Bronchial epithelial cell (primary cell): ENCODE measurements around the gene BAMBI. TPM values are rescaled to one million over a fixed set of nuclear protein-coding genes. Genes with fewer than 3 reads are reported as not detected.
A peak's percentile ranks its signal among the peaks of the same experiment; 100 is the strongest.

Experiments
- DNase-seq: peaks from one replicate; pipeline ENCODE4 v3.0.0-alpha.2; 2010; ENCODE audit warnings: low read depth
- FAIRE-seq: peaks from 2 replicates; lab custom pipeline; 2011; peaks lifted over from hg19 to GRCh38; lab: Jason Lieb, UNC
- H3K27me3 ChIP-seq: 2 replicates; pipeline ENCODE4 v1.5.1; 2011; ENCODE audit warnings: low read length; ENCODE audit not compliant: control insufficient read depth, insufficient read depth
- H3K36me3 ChIP-seq: 2 replicates; pipeline ENCODE4 v1.5.1; 2011; ENCODE audit warnings: low read length; ENCODE audit not compliant: control insufficient read depth, insufficient read depth
- H3K4me3 ChIP-seq: 2 replicates; pipeline ENCODE4 v1.5.1; 2011; ENCODE audit warnings: mild to moderate bottlenecking, low read depth, low read length, control low read depth
- total RNA-seq: library from RNA; depleted of rRNA; stranded (reverse); fragments of >200 nt; gene quantifications from 2 replicates; pipeline ENCODE4 v1.2.1, GENCODE V29; 2014
- TF ChIP-seq, protein P1 (sequence below): IDR thresholded peaks from 2 replicates; pipeline ENCODE4 v1.5.1; 2011; ENCODE audit warnings: mild to moderate bottlenecking, moderate library complexity, low read length, control low read depth, inconsistent platforms; ENCODE audit not compliant: insufficient read depth, severe bottlenecking

BAMBI gene
- total RNA-seq, 1 donor from 2014 or later = 8.7 TPM

DNA sequence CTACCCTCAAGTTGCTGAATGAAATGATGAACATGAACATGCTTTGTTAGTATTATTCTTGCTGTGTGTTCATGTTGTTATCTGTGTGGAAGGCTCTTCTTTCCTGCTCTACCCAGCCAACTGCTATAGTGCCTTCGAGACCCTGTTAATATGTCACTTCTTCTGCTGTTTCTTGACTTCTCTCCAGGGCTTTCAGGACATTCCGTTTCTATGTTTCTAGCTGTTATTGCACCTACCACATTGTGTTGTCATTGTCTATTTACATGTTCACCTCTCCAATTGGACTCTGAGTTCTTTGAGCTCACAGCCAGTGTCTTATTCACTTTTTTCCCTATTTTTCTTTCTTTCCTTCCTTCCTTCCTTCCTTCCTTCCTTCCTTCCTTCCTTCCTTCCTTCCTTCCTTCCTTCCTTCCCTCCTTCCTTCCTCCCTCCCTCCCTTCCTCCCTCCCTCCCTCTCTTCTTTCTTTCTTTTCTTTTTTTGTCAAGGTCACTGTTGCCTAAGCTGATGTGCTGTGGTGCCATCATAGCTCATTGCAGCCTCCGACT lies 40.4 kb downstream of the BAMBI start:
- DNase-seq = no peak
- Histone ChIP-seq H3K27me3 (no peaks in the 10 kb centered on the region), H3K36me3 (no peaks in the 10 kb centered on the region), H3K4me3 (no peak overlapping the region)
- TF ChIP-seq, protein P1, sequence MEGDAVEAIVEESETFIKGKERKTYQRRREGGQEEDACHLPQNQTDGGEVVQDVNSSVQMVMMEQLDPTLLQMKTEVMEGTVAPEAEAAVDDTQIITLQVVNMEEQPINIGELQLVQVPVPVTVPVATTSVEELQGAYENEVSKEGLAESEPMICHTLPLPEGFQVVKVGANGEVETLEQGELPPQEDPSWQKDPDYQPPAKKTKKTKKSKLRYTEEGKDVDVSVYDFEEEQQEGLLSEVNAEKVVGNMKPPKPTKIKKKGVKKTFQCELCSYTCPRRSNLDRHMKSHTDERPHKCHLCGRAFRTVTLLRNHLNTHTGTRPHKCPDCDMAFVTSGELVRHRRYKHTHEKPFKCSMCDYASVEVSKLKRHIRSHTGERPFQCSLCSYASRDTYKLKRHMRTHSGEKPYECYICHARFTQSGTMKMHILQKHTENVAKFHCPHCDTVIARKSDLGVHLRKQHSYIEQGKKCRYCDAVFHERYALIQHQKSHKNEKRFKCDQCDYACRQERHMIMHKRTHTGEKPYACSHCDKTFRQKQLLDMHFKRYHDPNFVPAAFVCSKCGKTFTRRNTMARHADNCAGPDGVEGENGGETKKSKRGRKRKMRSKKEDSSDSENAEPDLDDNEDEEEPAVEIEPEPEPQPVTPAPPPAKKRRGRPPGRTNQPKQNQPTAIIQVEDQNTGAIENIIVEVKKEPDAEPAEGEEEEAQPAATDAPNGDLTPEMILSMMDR = no peak
- FAIRE-seq = no peak

GRCh38 chr10:28719789-28720436 lies 42.6 kb downstream of the BAMBI start:
- TF ChIP-seq, protein P1 = no peak
- no peak for FAIRE-seq
- no peak overlapping the region for H3K4me3 ChIP-seq
- no peaks in the 10 kb centered on the region for H3K36me3 ChIP-seq
- DNase-seq = peak; percentile 38
- no peaks in the 10 kb centered on the region for H3K27me3 ChIP-seq

DNA sequence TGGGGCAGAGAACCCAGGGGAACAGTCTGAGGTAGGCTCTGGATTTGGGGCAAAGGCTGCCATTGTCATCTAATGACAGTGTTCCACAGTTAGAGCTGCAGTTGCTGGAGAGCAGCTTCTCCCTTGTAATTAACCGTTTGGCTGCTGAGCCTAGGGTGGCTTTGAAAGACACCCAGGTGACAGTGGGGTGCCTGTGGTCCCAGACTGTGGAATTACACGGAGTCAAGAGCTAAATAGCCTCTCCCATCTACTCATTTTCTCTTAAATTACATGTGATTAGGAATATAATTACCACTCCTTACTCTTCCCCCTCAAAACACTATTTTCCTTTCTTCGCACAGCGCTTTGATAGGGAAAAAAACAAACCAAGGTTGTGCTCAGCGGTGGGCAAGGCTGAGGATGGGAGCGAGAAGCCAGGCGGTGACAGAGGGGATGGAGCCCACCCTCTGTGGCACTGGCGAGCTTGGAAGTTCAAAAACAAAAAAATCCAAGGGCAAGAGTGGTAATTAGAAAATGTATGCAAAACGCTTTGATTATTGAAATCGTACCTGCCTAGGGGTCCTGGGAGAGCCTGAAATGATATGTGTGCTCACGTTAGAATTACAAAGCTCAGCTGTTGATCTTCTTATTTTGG lies 44.1 kb downstream of the BAMBI start:
- no peak for FAIRE-seq
- H3K36me3 ChIP-seq = no peaks in the 10 kb centered on the region
- H3K4me3 ChIP-seq = no peak overlapping the region
- no peaks in the 10 kb centered on the region for H3K27me3 ChIP-seq
- TF ChIP-seq, protein P1 = no peak
- DNase-seq = no peak

GRCh38 chr10:28722065-28722803 lies 44.9 kb downstream of the BAMBI start:
- peak overlapping the region; percentile 34 for H3K4me3 ChIP-seq
- no peak for DNase-seq
- H3K27me3 ChIP-seq = no peaks in the 10 kb centered on the region
- FAIRE-seq = no peak
- TF ChIP-seq, protein P1 = no peak
- H3K36me3 ChIP-seq = no peaks in the 10 kb centered on the region

DNA sequence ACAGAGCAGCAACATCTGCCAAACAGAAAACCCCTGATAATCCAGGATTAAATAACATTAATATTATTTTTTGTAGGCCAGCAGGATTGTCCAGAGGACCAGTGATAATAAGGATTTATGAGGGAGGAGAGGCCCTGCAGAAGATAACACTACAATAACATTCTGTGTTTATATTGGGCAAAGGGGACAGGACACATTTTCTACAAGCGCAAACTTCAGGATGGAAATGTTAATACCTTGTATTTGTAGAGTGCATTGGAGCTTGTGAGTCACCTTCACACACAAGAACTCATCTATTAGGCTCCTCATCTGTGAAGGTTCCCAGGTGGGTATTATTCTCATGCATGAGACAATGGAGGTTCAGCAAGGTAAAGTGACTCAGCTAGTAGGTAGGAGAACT lies 51.0 kb downstream of the BAMBI start:
- FAIRE-seq = no peak
- H3K4me3 ChIP-seq = no peak overlapping the region
- peak; percentile 52 for DNase-seq
- H3K36me3 ChIP-seq = no peaks in the 10 kb centered on the region
- TF ChIP-seq, protein P1 = no peak
- no peaks in the 10 kb centered on the region for H3K27me3 ChIP-seq
